A673 (cell line): ENCODE results near the gene CRBN. TPM values are rescaled to one million over a fixed set of nuclear protein-coding genes. Genes with fewer than 3 reads are reported as not detected.

ENCODE experiments used
- BruUV-seq: library from RNA; stranded (reverse); fragments of 400-500 nt; replicated peaks from 2 replicates; lab custom pipeline; 2021; lab: Mats Ljungman, UMichigan
- CTCF ChIA-PET: fragments of 300-600 bp; sonication (Branson Sonifier 250); formaldehyde crosslinking; loops from one replicate; lab custom pipeline; 2022; ENCODE audit warnings: antibody characterized with exemption; lab: Charles Lee
- POLR2A ChIA-PET: fragments of 300-600 bp; sonication (Branson Sonifier 250); formaldehyde crosslinking; loops from one replicate; lab custom pipeline; 2022; ENCODE audit warnings: antibody characterized with exemption; ENCODE audit not compliant: low non-redundant PET; lab: Charles Lee
- DNase-seq: peaks from one replicate; pipeline ENCODE4 v3.0.0-alpha.2; 2015; ENCODE audit warnings: low spot score
- H3K27ac ChIP-seq: fragments of 200-600 bp; sonication (generic); 2 replicates; pipeline ENCODE4 v1.5.1; 2016; ENCODE audit warnings: mixed run types, low read depth, mild to moderate bottlenecking, mixed read lengths, antibody characterized with exemption, low read length; ENCODE audit not compliant: poor library complexity, severe bottlenecking
- H3K27me3 ChIP-seq: fragments of 200-600 bp; sonication (generic); replicated peaks from 2 replicates; pipeline ENCODE4 v1.6.1; 2017; ENCODE audit warnings: mixed run types, low read depth, mild to moderate bottlenecking, mixed read lengths, antibody characterized with exemption, low read length; ENCODE audit not compliant: insufficient read depth, poor library complexity
- H3K36me3 ChIP-seq: fragments of 200-600 bp; sonication (generic); 2 replicates; pipeline ENCODE4 v1.6.1; 2016; ENCODE audit warnings: mixed run types, mild to moderate bottlenecking, mixed read lengths, antibody characterized with exemption, low read length; ENCODE audit not compliant: insufficient read depth, poor library complexity, severe bottlenecking
- H3K4me1 ChIP-seq: fragments of 200-600 bp; sonication (generic); 2 replicates; pipeline ENCODE4 v1.6.1; 2017; ENCODE audit warnings: mixed run types, mild to moderate bottlenecking, mixed read lengths, antibody characterized with exemption, low read length; ENCODE audit not compliant: insufficient read depth, poor library complexity, severe bottlenecking
- H3K4me3 ChIP-seq: fragments of 200-600 bp; sonication (generic); 2 replicates; pipeline ENCODE4 v1.5.1; 2016; ENCODE audit warnings: low read depth, mixed run types, mild to moderate bottlenecking, mixed read lengths, low read length; ENCODE audit not compliant: poor library complexity, severe bottlenecking
- H3K9me3 ChIP-seq: fragments of 200-600 bp; sonication (generic); 2 replicates; pipeline ENCODE4 v1.6.1; 2016; ENCODE audit warnings: mixed run types, low read depth, mild to moderate bottlenecking, mixed read lengths, antibody characterized with exemption, low read length; ENCODE audit not compliant: poor library complexity, severe bottlenecking
- EZH2 ChIP-seq: fragments of 200-600 bp; sonication (generic); IDR thresholded peaks from 2 replicates; pipeline ENCODE4 v1.6.1; 2017; ENCODE audit warnings: borderline replicate concordance, low read depth, mild to moderate bottlenecking, mixed read lengths, antibody characterized with exemption, low read length; ENCODE audit not compliant: poor library complexity, severe bottlenecking
- intact Hi-C: fragments of 100-400 bp; cut with micrococcal nuclease; formaldehyde crosslinking; loops from one replicate; pipeline ENCODE4 v1.10.0; 2022; ENCODE audit not compliant: unreplicated experiment
- total RNA-seq: library from RNA; stranded (reverse); gene quantifications from 2 replicates; pipeline ENCODE4 v1.2.3, GENCODE V29; 2021
- TF ChIP-seq, protein P1 (sequence below): fragments of 300-800, 200-600 bp; sonication (generic); conservative IDR thresholded peaks from 2 replicates; pipeline ENCODE4 v1.5.1; 2017; ENCODE audit warnings: low read depth, mild to moderate bottlenecking, antibody characterized with exemption, low read length, moderate library complexity, mixed read lengths

The CRBN gene
- total RNA-seq, 1 experiment from 2014 or later: 41.6 TPM

DNA sequence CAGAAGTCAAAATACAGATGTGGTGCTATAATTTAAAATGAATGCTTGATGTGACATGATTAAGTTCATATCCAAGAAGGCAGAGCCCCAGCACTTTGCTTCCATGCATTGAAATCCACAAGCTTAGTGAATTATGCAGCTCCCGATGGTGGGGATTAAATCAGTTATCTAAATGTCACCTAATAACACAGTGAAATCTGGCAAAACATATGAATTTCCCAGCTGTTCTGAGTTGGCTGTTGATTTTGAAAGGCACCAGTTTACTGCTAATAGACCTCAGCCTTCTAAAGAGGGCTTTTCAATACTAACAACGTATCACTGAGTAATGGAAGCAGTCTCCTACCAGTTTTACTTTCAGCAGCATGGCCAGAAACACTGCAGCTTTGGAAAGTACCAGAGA lies 19.8 kb upstream of the CRBN start:
- no peak overlapping the region for H3K27ac ChIP-seq
- intact Hi-C loops: loop anchor here (5.0 kb wide), 1 partner anchor 1433 kb away; no protein-coding TSS in a partner anchor
- no peaks in the 10 kb centered on the region for H3K4me1 ChIP-seq
- TF ChIP-seq, protein P1, sequence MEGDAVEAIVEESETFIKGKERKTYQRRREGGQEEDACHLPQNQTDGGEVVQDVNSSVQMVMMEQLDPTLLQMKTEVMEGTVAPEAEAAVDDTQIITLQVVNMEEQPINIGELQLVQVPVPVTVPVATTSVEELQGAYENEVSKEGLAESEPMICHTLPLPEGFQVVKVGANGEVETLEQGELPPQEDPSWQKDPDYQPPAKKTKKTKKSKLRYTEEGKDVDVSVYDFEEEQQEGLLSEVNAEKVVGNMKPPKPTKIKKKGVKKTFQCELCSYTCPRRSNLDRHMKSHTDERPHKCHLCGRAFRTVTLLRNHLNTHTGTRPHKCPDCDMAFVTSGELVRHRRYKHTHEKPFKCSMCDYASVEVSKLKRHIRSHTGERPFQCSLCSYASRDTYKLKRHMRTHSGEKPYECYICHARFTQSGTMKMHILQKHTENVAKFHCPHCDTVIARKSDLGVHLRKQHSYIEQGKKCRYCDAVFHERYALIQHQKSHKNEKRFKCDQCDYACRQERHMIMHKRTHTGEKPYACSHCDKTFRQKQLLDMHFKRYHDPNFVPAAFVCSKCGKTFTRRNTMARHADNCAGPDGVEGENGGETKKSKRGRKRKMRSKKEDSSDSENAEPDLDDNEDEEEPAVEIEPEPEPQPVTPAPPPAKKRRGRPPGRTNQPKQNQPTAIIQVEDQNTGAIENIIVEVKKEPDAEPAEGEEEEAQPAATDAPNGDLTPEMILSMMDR: no peak
- no peak for TF ChIP-seq EZH2
- ChIA-PET POLR2A (no interaction called here), CTCF (interaction anchor here (1.8 kb wide), 1 partner anchor 1073 kb away, joined by 12 read pairs; no protein-coding TSS in a partner anchor)
- no peak for DNase-seq
- BruUV-seq: no TSS peak
- peaks cover 14% of the 10 kb centered on the region for H3K27me3 ChIP-seq
- H3K9me3 ChIP-seq: no peaks in the 10 kb centered on the region
- no peaks in the 10 kb centered on the region for H3K36me3 ChIP-seq
- H3K4me3 ChIP-seq: no peak overlapping the region

DNA sequence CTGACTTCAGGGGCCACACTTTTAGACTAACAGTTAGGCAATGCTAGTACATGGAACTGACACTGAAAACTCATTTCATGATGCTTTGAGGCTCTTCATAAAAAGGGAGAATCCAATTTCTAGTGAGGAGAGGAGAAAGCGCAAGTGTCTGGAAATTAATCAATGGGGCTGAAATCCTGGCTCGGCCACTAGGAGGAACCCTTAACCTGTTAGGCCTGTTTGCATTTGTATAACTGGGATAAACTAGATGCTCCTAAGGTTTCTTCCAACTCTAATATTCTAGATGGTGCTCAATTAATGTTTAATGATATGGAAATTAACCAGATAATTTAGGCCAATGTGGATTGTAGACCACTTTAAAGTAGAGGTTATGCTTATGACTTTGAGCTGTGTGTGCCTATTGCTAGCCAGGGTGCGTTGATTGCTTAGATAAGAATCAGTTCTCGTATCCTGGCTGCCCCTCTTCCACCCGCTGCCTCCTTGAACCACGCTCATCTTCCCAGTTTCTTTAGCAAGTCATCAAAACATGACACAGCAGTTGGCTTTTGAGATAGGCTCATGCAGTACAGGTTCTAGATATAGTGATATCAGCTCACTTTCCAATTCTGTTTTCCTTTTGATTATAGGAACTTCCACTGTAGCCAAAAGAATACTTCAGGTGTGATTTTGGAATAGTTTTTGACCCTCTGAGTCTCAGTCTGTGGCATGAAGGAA lies 16.8 kb upstream of the CRBN start:
- H3K27ac ChIP-seq: no peak overlapping the region
- H3K4me1 ChIP-seq: no peaks in the 10 kb centered on the region
- intact Hi-C loops: loop anchor here (5.0 kb wide), 1 partner anchor 1436 kb away; no protein-coding TSS in a partner anchor
- POLR2A ChIA-PET: no interaction called here
- peak; percentile 23 for DNase-seq
- TF ChIP-seq EZH2: no peak
- TF ChIP-seq, protein P1: peak; percentile 58
- no peaks in the 10 kb centered on the region for H3K9me3 ChIP-seq
- H3K36me3 ChIP-seq: no peaks in the 10 kb centered on the region
- CTCF ChIA-PET: no interaction called here
- no TSS peak for BruUV-seq
- peaks cover 27% of the 10 kb centered on the region for H3K27me3 ChIP-seq
- H3K4me3 ChIP-seq: no peak overlapping the region

DNA sequence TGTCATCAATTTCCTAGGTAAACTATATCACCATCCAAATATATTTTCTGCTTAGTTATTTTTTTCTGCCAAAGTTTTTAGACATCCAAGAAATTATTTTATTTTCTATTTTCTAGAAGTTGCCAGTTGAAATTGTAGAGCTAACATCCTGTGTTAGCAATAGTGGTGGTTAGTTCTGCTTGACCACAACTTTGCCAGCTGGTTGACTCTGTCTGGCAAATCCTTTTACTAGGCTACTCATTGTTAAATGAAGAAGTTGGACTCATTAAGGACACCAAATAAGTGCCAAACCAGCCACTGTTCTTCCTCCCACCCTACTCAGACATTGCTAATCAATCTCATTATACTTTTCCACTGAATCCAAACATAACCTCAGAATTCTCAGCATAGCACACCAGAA lies 15.4 kb upstream of the CRBN start:
- no peak overlapping the region for H3K4me3 ChIP-seq
- DNase-seq: no peak
- no peak for TF ChIP-seq EZH2
- TF ChIP-seq, protein P1: no peak
- intact Hi-C loops: loop anchor here (5.0 kb wide), 1 partner anchor 1437 kb away; no protein-coding TSS in a partner anchor
- BruUV-seq: no TSS peak
- H3K4me1 ChIP-seq: no peaks in the 10 kb centered on the region
- no peaks in the 10 kb centered on the region for H3K36me3 ChIP-seq
- ChIA-PET POLR2A (no interaction called here), CTCF (no interaction called here)
- peaks cover 34% of the 10 kb centered on the region for H3K27me3 ChIP-seq
- no peaks in the 10 kb centered on the region for H3K9me3 ChIP-seq
- H3K27ac ChIP-seq: no peak overlapping the region
